ENCODE data around the gene ARMH4.
A peak's percentile ranks its signal among the peaks of the same experiment; 100 is the strongest.

- peak in 1 of 5 experiments; percentile 25 for TF ChIP-seq CTCF (IDR thresholded peaks at IDR 0.05)
- TF ChIP-seq POLR2A (IDR thresholded peaks at IDR 0.05) = no peak
- TF ChIP-seq EP300 (IDR thresholded peaks at IDR 0.05; ENCODE audit: low read depth) = no peak
Measured at GRCh38 chr14:58152014-58152857, at the start of gene ARMH4.

Data from transverse colon (tissue), 3 donors.